Motor neuron (in vitro differentiated cells): Measurements from ENCODE around the gene CCDC27. TPM values are rescaled to one million over a fixed set of nuclear protein-coding genes. Genes with fewer than 3 reads are reported as not detected.

Source experiments
- ATAC-seq, 8 experiments: fragments of 200-7000 bp; cut with Tn5 transposase; replicated peaks in 6 of 8; 2 replicates each; pipeline ENCODE4 v1.8.0; 2021; ENCODE audit warnings: mild to moderate bottlenecking in 8 of 8, moderate library complexity in 8 of 8
- H3K27ac ChIP-seq, 2 donors: fragments of 250-450 bp; sonication (Bioruptor Pico); 2 replicates each; pipeline ENCODE4 v1.9.0; 2021; ENCODE audit warnings: antibody characterized with exemption in 2 of 2, mild to moderate bottlenecking in 2 of 2, moderate library complexity in 1 of 2
- H3K4me1 ChIP-seq, 2 donors: fragments of 250-450 bp; sonication (Bioruptor Pico); replicated peaks in 1 of 2; 2 replicates each; pipeline ENCODE4 v1.6.1; 2021; ENCODE audit warnings: antibody characterized with exemption in 2 of 2, mild to moderate bottlenecking in 2 of 2, moderate library complexity in 1 of 2
- H3K4me3 ChIP-seq, 5 donors: fragments of 250-450 bp; sonication (Bioruptor Pico); 2 replicates each; pipeline ENCODE4 v1.9.0; 2021; ENCODE audit warnings: antibody characterized with exemption in 5 of 5, mild to moderate bottlenecking in 5 of 5, moderate library complexity in 4 of 5
- WGBS, 10 experiments: fragments of 450-650 bp; shearing (Covaris generic); methylation state at CpG; one replicate each; pipeline ENCODE4 v1.0.0; 2022; 5-methylcytosine and 5-hydroxymethylcytosine counted together
- in situ Hi-C, 9 experiments: fragments of 400-800 bp; cut with MboI; loops; one replicate each; pipeline ENCODE4 v1.15.0; 2021; ENCODE audit warnings: low sequenced_read_pairs in 9 of 9, low pct_unique_long_range_greater_than_20kb in 2 of 9; ENCODE audit not compliant: unreplicated experiment in 9 of 9
- total RNA-seq, 8 experiments: library from RNA; unstranded; fragments of 300-600 nt; gene quantifications; 2 replicates each; pipeline versions ENCODE4 v1.2.3 to v1.2.4, GENCODE V29; 2022

CCDC27 gene
- total RNA-seq: 1 to 10 TPM in 1 of 8 experiments, under 1 TPM in 6, not detected in 1; 0.11 to 1.2 (median 0.25) TPM

- in situ Hi-C loops: no loop called here
- Histone ChIP-seq H3K4me3 (no peak within 1 kb of the TSS), H3K27ac (no peak within 1 kb of the TSS), H3K4me1 (peaks cover 4% of the 10 kb centered on the region in 2 donors)
- ATAC-seq: no peak
- 83 to 100% (median 91%) methylated on average over 1 to 13 of the region's 17 CpGs; no CpG with 5 or more reads in 4 of the 10 experiments for whole genome bisulfite sequencing, 10 experiments
These were observed at the start of gene CCDC27 for GRCh38 chr1:3752400-3752945. CCDC27 (plus strand) TSS chr1:3752450; CDS start chr1:3752482, 32 bp downstream.

- H3K27ac ChIP-seq: no peak overlapping the region
- in situ Hi-C loops: no loop called here
- 30 to 76% (median 57%) methylated on average over 2 to 9 of the region's 19 CpGs; no CpG with 5 or more reads in 6 of the 10 experiments for WGBS, 10 experiments
These were observed 49.7 kb upstream of the CCDC27 start for GRCh38 chr1:3702528-3702927.

DNA sequence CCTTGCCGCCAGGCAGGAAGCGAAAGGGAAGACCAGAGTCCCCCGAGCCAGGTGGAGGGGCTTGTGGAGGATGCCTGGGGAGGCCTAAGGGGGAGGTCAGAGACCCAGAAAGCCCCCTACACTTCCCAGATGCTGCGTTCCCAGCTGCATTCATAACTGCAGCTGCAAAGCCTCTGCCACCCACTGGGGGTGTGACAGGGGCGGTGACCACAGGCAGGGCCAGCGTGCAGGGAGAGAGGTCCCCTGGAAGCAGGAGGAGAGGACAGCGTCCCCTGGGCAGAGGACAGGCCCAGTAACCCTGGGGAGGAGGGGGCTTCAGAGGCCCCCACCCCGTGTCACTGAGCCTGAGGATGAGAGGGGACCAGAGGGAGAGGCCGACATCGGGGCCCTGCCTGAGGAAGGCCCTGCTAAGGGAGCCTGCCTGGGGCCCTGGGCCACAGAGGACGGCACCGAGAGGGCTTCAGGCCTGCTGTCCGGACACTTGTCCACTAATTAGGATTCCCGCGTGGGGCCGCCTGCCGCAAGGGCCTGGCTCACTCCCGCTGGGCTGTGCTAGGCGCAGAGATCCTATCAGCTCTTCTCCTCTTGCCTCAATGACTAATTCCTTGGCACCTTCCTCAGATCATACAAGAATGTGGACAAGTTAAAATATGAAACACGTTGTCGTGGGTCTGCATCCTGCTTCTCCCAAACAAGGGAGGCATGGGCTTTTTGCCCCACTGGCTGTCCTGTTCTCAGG lies 49.1 kb upstream of the CCDC27 start:
- Histone ChIP-seq H3K4me1 (peaks cover 5 to 14% of the 10 kb centered on the region in 2 donors), H3K4me3 (no peak overlapping the region), H3K27ac (no peak overlapping the region)
- in situ Hi-C loops: no loop called here
- 20 to 100% (median 47%) methylated on average over 1 to 10 of the region's 21 CpGs; no CpG with 5 or more reads in 4 of the 10 experiments for WGBS, 10 experiments
- ATAC-seq: peak in 7 of 8 experiments; percentile 31 to 72 (median 52)

More at GRCh38 chr1:3702528-3702927, 49.7 kb upstream of the CCDC27 start:
- peak in 1 of 8 experiments; percentile 9 for ATAC-seq
- Histone ChIP-seq H3K4me1 (peaks cover 10 to 20% of the 10 kb centered on the region in 2 donors), H3K4me3 (no peak overlapping the region)

- in situ Hi-C loops: no loop called here
- ATAC-seq: peak in 2 of 8 experiments; percentile 7 to 11
- WGBS, 10 experiments: 43 to 93% (median 85%) methylated on average over 2 to 18 of the region's 28 CpGs; no CpG with 5 or more reads in 2 of the 10 experiments
- Histone ChIP-seq H3K4me1 (peaks cover 0 to 19% of the 10 kb centered on the region in 2 donors), H3K4me3 (no peak overlapping the region), H3K27ac (no peak overlapping the region)
These were observed 48.4 kb upstream of the CCDC27 start for GRCh38 chr1:3703786-3704371.

GRCh38 chr1:3705341-3705950 lies 46.8 kb upstream of the CCDC27 start:
- WGBS, 10 experiments: 50 to 80% (median 70%) methylated on average over 1 to 14 of the region's 19 CpGs; no CpG with 5 or more reads in 4 of the 10 experiments
- Histone ChIP-seq H3K4me1 (peaks cover 0 to 15% of the 10 kb centered on the region in 2 donors), H3K4me3 (no peak overlapping the region), H3K27ac (no peak overlapping the region)
- in situ Hi-C loops: no loop called here
- no peak for ATAC-seq

GRCh38 chr1:3706651-3707297 lies 45.5 kb upstream of the CCDC27 start:
- Histone ChIP-seq H3K27ac (no peak overlapping the region), H3K4me3 (no peak overlapping the region), H3K4me1 (peaks cover 0 to 15% of the 10 kb centered on the region in 2 donors)
- 35 to 84% (median 80%) methylated on average over 1 to 9 of the region's 26 CpGs; no CpG with 5 or more reads in 7 of the 10 experiments for WGBS, 10 experiments
- ATAC-seq: no peak
- in situ Hi-C loops: no loop called here

DNA sequence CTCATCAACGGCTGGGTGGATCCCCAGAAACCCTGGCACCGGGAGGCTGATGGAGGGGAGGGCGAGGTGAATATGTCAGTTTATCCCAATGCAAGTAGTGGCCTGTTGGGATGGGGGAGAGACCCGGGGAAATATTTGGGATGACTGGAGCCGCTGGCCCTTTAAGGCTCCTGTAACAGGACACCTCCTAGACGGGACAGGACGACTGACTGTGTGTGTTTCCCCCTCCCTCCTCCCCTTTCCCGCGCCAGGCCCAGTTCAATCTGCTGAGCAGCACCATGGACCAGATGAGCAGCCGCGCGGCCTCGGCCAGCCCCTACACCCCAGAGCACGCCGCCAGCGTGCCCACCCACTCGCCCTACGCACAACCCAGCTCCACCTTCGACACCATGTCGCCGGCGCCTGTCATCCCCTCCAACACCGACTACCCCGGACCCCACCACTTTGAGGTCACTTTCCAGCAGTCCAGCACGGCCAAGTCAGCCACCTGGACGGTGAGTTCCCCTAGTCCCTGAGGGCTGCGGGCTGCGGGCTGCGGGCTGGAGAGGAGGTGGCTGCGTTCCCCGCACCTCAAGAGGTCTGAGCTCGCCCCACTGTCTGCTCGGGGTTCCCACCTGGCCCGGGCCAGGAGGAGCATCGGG lies 44.8 kb upstream of the CCDC27 start:
- in situ Hi-C loops: no loop called here
- Histone ChIP-seq H3K4me3 (no peak overlapping the region), H3K27ac (no peak overlapping the region), H3K4me1 (peaks cover 0 to 15% of the 10 kb centered on the region in 2 donors)
- 18 to 43% (median 20%) methylated on average over 4 to 14 of the region's 35 CpGs; no CpG with 5 or more reads in 6 of the 10 experiments for WGBS, 10 experiments
- ATAC-seq: peak in 3 of 8 experiments; percentile 33 to 70 (median 66)

DNA sequence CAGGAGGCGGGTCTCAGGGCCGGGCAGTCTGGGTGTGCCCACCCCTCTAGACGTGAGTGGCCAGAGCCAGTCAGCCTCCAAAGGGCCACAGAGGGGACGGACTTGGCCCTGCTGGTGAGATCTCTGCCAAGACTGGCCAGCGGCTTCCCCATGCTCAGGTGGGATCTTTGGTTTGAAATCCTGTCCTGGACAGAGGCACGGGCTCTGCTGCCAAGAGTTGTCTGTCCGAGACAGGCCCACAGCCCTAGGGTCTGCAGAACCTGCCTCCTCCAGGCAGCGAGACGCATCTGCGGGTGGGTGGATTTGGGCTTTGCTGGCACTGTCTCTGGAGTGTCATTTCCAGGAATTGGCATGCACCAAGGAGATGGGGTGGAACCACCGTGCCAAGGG lies 44.3 kb upstream of the CCDC27 start:
- Histone ChIP-seq H3K4me3 (no peak overlapping the region), H3K27ac (no peak overlapping the region), H3K4me1 (peaks cover 0 to 16% of the 10 kb centered on the region in 2 donors)
- in situ Hi-C loops: no loop called here
- ATAC-seq: no peak
- 0 to 70% (median 52%) methylated on average over 1 to 8 of the region's 11 CpGs; no CpG with 5 or more reads in 4 of the 10 experiments for WGBS, 10 experiments

GRCh38 chr1:3708791-3709190 lies 43.5 kb upstream of the CCDC27 start:
- no peak overlapping the region for H3K4me3 ChIP-seq
- WGBS, 10 experiments: 0% methylated on average over 1 of the region's 19 CpGs; no CpG with 5 or more reads in 9 of the 10 experiments
- H3K27ac ChIP-seq: no peak overlapping the region
- peak in 3 of 8 experiments; percentile 9 to 30 (median 17) for ATAC-seq
- H3K4me1 ChIP-seq: peaks cover 0 to 10% of the 10 kb centered on the region in 2 donors
- in situ Hi-C loops: no loop called here

GRCh38 chr1:3710251-3710650 lies 42.0 kb upstream of the CCDC27 start:
- WGBS, 10 experiments: 27 to 88% (median 53%) methylated on average over 2 to 11 of the region's 15 CpGs; no CpG with 5 or more reads in 5 of the 10 experiments
- H3K4me3 ChIP-seq: no peak overlapping the region
- no peak for ATAC-seq
- no peak overlapping the region for H3K27ac ChIP-seq
- H3K4me1 ChIP-seq: peaks cover 0 to 10% of the 10 kb centered on the region in 2 donors
- in situ Hi-C loops: no loop called here

DNA sequence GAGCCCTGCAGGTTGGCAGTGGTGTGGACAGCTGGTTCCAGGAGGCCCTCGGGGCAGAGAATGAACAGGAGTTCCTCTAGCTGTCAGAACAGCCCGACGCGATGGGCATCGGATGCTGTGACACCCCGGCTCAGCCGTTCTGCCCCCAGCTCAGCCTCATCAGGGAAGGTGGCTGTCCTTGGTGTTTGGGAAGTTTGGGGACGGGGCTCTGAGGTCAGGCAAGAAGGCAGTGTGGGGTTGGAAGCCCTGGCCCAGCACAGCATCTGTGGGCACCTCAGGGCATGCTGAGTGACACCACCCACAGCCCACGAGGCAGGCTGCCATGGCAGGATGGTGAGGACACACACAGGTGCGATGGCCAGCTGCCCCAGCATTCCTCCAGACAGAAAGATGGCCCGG lies 40.9 kb upstream of the CCDC27 start:
- 40 to 80% (median 80%) methylated on average over 1 to 2 of the region's 11 CpGs; no CpG with 5 or more reads in 7 of the 10 experiments for WGBS, 10 experiments
- in situ Hi-C loops: no loop called here
- Histone ChIP-seq H3K27ac (no peak overlapping the region), H3K4me1 (peaks cover 0 to 14% of the 10 kb centered on the region in 2 donors), H3K4me3 (no peak overlapping the region)
- no peak for ATAC-seq
